ENCODE measurements around the gene RBP2. TPM values are rescaled to one million over a fixed set of nuclear protein-coding genes. Genes with fewer than 3 reads are reported as not detected.

Gene RBP2
- total and polyA plus RNA-seq, 2 of the 8 experiments (the other 6 are each of a cell fraction or from before 2014, with no cell fraction given), result not detected

- no peak for TF ChIP-seq BACH1 (IDR thresholded peaks at IDR 0.05; ENCODE audit: low read length)
- TF ChIP-seq SAP30 (IDR thresholded peaks at IDR 0.05; ENCODE audit: insufficient read depth, insufficient replicate concordance, low read length), result no peak
- no peak for TF ChIP-seq POU5F1 (IDR thresholded peaks at IDR 0.05; ENCODE audit: low read depth, low read length)
Measured at GRCh38 chr3:139491966-139492365, 15.7 kb upstream of the RBP2 start (continued).
